T-helper 2 cell (primary cell): Measurements from ENCODE around the gene PTAR1.

ENCODE experiments used
- DNase-seq, 5 experiments: peaks; one replicate each; pipeline versions ENCODE4 v3.0.0 to v3.0.0-alpha.2; 2012 to 2022

PTAR1 gene

GRCh38 chr9:69750085-69750484, 9.7 kb downstream of the PTAR1 start:
- DNase-seq, result no peak

GRCh38 chr9:69748304-69748703, 11.5 kb downstream of the PTAR1 start:
- no peak for DNase-seq

- no peak for DNase-seq
These were observed 12.8 kb downstream of the PTAR1 start for GRCh38 chr9:69746859-69747560.

- DNase-seq, result no peak
These were observed 13.9 kb downstream of the PTAR1 start for GRCh38 chr9:69745716-69746437.

- DNase-seq, result no peak
These were observed 15.0 kb downstream of the PTAR1 start for GRCh38 chr9:69744688-69745380.

- no peak for DNase-seq
These were observed 15.9 kb downstream of the PTAR1 start for GRCh38 chr9:69743930-69744329.

GRCh38 chr9:69740872-69741505, 18.8 kb downstream of the PTAR1 start:
- no peak for DNase-seq

- DNase-seq, result no peak
These were observed 28.5 kb downstream of the PTAR1 start for GRCh38 chr9:69731348-69731747.

GRCh38 chr9:69719983-69720382, 39.8 kb downstream of the PTAR1 start:
- DNase-seq, result no peak

- no peak for DNase-seq
These were observed 40.4 kb downstream of the PTAR1 start for GRCh38 chr9:69719367-69719766.

- DNase-seq, result no peak
These were observed 41.6 kb downstream of the PTAR1 start for GRCh38 chr9:69718218-69718617.

GRCh38 chr9:69715825-69716224, 44.0 kb downstream of the PTAR1 start:
- no peak for DNase-seq

GRCh38 chr9:69715096-69715495, 44.7 kb downstream of the PTAR1 start:
- DNase-seq, result no peak

- no peak for DNase-seq
These were observed 62.3 kb downstream of the PTAR1 start for GRCh38 chr9:69697475-69697874.

- no peak for DNase-seq
These were observed 63.0 kb downstream of the PTAR1 start for GRCh38 chr9:69696802-69697201.

- DNase-seq, result no peak
These were observed 69.7 kb downstream of the PTAR1 start for GRCh38 chr9:69689991-69690538.

GRCh38 chr9:69683927-69684326, 75.9 kb downstream of the PTAR1 start:
- no peak for DNase-seq

- DNase-seq, result no peak
These were observed 80.8 kb downstream of the PTAR1 start for GRCh38 chr9:69678843-69679538.

GRCh38 chr9:69677931-69678330, 81.9 kb downstream of the PTAR1 start:
- DNase-seq, result no peak

GRCh38 chr9:69675563-69675962, 84.2 kb downstream of the PTAR1 start:
- DNase-seq, result no peak

- no peak for DNase-seq
These were observed 84.9 kb downstream of the PTAR1 start for GRCh38 chr9:69674716-69675438.
